HG03039 (cell line): ENCODE data around the gene STK33.

Source experiments
- ATAC-seq: cut with Tn5 transposase; IDR thresholded peaks from one replicate; pipeline ENCODE4 v1.9.1; 2021; ENCODE audit warnings: mild to moderate bottlenecking, moderate library complexity; ENCODE audit not compliant: unreplicated experiment

STK33 gene

DNA sequence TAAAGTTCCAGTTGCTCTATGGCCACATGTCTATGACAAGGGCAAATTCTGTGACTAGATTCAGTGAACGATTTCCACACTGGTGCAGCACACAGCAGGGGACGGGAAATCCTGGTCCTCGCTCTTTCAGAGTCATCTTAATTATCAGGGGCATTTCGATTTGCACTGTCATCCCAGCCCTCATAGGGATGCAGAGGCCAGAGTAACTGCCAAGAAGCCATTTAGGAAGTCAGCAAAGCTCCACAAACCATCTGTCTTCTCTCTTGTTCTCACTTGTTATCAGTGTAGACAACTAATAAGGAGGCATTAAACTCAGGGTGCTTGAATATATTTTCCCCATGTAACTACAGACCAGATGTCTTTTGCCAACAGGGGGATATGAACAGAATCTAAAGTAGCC lies 151.7 kb downstream of the STK33 start:
- ATAC-seq = no peak

DNA sequence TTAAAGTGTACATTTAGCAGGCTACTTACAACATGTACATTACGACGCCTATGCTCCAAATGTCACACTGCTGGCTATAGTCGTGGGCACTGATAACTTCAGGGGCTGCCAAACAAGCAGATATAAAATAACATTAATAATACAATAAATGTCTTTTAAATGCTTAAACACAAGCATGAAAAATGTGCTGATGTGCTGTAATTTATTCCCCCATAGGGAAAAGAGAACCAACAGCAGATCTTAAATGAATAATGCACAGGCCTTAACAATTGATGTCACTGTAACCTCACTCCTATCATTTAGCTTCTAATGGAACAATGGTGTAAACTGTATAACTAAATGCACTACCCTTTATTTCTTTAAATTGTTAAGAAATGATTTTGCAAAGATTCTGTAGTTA lies 153.4 kb downstream of the STK33 start:
- ATAC-seq = no peak

DNA sequence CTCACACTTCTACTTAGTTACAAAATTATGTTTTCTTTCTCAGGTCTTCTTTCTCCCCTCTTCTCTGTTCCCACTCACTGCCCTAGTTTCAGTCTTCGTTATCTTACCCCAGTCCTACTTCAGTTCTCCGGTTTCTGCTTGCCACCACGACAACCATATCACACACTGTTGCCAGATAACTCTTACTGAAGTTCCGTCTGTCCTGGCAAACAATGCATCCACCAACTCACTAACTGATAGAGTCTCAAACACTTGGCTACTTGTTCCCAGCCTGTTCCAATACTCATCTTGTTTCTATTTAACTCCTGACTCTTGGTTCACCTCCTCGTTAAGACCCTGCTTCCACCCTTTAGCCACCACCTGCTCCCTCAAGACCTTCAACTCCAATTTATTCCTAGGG lies 164.5 kb downstream of the STK33 start:
- ATAC-seq = no peak

DNA sequence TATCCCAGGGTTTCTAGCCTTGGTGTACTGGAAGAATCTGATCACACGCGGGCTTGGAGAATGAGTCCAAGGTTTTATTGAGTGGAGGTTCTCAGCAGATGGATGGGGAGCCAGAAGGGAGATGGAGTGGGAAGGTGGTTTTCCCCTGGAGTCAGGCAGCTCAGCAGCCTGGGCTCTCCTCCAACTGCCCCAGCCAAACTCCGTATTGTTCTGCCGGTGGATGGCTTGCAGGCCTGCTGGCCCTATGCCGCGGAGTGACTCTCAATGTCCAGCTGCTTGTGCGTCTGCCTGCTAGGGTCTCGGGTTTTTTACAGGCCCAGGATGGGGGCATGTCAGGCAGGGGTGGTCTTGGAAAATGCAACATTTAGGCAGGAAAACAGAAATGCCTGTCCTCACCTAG lies 168.0 kb downstream of the STK33 start:
- ATAC-seq = no peak

DNA sequence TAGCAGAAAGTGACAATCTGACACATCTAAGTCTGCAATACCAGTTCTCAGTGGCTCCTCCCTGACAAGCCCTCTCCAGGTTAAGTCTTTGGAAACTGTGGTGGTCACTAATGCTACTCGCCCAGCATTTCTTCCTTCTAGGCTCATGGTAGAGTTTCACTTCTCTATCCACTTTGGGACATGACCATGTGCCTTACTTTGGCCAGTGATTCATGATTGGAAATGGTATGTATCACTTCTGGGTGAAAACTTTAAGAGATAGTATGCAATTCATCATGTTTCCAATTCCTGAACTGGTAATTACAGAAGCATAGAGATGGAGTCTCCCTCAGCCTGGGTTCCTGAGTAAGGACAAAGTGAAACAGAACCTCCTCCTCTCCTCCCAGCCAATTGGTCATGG lies 178.8 kb downstream of the STK33 start:
- no peak for ATAC-seq

DNA sequence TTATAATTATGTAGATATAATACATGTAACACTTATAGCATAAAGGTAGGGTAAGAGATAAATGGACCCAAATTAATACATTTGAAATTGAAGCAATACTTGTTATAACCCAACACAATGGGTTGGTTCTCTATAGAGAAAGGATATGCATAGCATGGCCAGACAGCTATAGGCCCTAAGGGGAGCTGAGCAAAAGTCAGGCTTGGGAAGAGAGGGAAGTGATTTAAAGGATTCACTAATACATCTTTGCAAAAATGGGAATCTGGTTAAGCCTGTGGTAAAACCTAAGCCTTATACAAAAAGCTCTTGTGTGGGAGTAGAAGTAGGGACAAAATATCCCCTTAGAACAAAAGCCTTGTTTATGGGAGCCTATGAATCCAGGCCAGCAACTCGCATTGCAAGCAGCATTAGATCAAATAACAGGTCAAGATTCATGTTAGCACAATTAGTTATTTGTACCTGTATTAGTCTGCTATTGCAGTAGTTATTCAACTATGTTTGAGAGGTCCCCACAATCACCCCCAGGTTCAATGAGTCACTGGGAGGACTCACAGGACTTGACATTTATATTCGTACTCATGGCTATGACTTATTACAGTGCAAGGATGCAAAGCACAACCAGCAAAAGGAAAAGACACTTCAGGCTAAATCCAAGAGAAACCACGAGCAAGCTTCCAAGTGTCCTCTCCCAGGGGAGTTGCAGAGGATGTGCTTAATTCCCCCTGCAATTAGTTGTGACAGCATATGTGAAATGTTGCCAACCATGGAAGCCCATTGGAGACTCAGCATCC lies 185.7 kb downstream of the STK33 start:
- no peak for ATAC-seq

DNA sequence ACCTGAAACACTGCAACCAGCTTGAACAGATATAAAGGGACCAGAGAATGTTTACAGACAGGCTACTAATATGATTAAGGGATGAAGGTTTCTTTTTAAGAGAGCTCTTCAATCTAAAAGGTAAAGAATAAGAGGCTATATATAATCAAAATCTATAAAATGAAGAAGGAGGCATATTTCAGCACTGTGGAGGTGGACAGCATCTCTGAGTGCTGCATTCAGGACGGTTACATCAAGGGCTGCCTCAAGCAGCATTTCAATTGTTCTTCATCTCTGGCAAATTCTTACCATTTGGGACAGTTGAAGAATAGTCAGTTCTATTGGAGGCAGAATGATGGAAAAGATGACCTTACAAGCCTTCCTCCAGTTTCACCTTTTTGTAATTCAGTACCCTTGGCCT lies 190.7 kb downstream of the STK33 start:
- ATAC-seq = no peak

DNA sequence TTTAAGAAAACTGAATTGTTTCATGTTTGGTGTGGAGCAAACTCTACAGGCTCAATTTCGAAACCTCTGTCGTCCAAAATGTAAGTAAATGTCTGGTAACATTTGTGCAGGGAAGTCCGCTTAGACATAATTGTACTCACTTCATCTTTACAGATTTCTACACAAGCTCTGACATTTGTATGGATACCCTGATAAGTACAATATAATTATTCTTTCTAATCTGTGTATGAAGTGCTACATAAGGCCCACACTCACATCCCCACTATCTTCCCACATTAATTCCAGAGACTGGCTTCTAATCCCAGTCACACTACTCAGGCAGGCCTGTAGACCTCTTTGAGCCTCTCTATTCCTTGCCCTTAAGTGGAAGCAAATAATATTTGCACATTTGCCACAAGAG lies 201.1 kb downstream of the STK33 start:
- no peak for ATAC-seq

DNA sequence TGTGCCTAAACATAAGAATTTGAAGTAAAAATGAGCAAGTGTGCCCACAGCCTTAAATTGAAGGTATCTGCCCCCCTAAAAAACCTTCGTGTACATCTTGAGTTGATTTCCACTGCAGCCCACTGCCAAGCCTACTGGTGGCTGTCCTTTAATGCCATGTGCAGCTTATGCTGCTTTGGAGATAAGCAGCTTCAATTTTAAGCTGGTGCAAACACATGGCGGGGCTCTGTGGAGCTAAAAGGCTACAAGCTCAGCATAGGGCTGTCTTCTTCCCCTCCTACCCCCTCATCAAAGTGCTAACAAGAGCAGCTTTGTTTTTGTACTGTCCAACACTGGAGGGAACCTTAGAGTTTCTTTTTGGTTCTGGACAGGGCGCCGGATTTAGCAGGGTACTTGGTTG lies 201.9 kb downstream of the STK33 start:
- ATAC-seq = no peak

DNA sequence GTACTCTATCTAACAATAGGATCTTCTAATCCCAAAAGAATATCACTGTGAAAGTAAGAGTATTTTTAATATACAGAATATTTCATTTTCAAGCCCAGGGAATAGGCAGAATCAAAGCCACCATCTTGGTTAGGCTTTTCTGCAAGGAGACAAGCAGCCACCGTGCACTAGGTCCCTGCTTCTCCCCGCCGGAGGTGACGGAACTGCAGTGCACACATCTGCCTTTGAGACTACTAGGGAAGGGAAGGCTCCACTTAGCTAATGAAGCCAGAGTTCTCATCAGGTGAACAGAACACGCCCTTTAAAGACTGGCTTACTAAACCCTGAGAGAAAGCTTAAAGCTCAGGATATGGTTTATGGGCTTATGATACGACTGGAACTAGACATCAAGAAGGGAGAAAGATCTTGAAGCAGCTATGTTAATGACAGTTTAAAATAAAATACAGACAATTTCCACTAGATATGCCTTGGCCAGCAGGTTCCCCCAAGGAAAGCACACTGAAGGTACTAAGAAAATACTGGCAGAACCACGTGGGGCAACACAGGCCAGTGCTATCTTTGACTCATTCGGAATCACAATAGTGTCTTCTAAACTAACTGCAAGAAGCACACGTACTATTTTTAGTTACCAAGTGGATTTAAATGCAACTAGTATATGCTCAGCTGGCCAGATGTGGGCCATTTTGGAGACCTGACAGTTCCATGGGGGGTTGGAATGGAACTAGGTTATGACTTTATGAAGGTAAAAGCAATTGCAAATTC lies 203.0 kb downstream of the STK33 start:
- ATAC-seq = no peak

DNA sequence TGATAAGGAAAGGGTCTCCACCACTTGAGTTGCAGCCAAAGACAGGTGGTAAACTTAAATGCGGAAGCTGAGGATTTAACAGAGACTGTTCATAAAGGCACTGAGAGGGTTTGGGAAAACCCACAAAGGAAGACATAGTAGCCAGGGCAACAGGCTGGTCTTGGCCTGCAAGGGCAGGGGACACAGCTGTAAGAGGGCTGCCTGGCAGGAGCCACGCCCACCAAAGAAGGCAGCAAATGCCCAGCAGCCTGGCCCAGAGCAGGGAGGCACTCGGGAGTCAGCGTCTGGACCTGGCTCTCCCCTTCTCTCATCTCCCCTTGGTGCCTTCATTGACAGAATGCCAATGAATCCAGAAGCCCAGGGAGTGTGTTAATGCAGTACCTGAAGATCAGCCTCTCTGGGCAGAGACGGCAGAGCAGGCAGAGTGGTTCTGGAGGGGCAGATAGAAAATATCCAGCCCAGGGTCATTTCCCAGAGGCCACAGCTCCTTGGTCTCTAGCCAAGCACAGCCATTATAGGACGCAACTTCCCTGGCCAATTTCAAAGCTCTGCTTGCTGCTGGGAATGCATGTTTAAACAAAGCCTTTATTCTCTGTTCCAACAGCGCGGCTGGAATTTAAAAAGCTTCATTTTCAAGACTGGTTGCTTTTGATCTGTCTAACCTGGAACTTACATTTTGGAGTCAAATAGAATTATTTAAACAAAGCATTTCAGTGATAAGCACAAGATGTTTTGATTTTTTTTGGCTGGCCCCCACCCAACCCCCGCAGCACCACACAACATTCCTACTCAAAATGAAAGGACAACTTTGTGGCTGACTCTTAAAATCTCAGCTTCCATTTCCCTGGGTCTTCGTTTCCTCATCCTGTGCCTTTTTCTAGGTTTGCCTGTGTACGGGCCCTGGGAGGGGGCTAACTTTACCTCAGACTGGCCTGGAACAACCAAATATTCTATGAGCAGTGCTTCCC lies 204.7 kb downstream of the STK33 start:
- no peak for ATAC-seq

DNA sequence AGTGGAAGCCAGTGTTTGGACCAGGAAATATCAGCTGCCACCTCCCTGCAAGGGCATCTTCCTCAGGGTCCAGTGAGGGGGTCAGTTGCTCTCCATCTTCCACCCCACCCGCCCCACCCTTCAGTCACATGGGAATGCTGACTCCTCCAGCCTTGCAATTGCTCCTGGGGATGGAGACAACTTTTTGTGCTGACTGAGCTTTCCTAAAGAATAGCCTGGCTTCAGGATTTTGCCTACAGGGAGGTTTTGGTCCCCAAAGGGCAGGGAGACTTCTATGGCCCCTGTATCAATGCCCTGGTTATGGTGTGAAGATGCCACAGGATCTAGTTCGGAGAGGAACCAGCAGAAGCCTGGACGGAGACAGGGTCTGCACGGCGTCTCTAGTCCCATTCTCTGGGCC lies 206.3 kb downstream of the STK33 start:
- ATAC-seq = no peak

DNA sequence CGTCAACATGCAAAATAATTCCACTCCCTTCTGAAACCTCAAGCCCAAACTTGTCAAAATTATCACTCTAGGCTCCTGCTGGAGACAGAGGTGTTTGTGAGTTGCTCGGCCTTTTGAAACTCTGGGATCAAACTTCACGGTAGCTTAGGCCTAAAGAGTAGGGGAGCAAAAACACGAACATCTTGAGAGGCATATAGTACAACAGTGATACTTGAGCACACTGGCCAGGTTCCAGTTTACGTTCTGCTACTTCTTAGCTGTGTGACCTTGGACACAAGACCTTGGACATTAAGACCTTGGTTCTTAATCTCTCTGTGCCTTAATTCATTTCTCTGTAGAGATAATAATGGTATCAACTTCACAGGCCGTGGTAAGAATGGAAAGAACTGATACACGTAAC lies 206.9 kb downstream of the STK33 start:
- no peak for ATAC-seq

DNA sequence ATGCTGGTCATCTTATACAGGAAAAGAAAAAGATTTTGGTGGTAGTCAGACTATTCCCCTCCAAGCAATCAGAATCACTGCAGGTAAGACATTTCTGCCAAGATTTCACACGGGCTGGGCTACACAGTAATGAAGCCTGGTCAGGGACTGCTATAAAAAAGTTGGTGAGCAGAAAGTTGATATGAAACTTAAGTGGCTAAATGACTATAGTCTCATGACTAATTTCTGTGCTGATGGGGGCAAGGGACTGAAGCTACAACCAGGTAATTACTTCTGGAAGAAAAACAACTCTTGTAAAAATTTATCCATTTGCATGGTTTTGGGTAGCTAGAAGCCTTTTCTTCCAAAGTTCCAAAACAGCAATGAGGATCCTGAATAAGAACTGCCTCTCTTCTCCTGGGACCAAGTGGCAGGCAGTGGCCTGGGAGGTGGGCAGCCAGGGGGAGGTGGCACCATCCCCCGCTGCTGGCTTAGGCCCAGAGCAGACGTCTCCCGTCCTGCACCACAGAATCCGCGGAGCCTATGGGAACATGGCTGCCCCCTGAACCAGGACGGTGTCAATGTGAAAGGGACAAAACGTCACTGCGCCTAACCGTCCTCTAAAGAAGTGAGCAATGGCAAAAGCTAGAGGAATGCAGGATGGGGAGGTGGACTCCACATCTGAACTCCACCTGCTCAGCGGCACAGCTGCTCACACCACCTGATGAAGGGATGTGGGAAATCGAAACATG lies 207.7 kb downstream of the STK33 start:
- ATAC-seq = no peak

DNA sequence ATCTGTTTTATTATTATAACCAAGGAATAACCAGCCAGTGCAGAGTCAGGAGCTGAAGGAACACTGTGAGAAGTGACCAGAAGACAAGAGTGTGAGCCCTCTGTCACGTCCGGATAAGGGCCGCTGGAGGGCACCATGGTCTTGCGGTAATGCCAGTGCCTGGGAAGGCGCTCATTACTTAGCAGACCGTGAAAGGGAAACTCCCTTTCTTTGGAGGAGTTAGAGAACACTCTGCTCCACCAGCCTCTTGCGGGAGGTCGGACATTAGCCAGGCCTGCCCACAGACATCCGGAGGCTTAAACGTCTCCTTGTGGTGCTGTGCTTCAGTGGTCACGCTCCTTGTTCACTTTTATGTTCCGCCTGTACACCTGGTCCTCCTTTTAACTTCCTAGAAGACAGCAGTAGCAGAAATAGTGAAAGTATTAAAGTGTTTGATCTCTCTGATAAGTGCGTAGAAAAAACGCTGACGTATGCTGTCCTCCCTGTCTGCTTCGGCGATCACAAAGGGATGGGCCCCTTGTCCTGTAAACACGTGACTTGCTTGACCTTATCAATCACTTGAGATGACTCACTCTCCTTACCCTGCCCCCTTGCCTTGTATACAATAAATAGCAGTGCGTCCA lies 209.7 kb downstream of the STK33 start:
- ATAC-seq = no peak

DNA sequence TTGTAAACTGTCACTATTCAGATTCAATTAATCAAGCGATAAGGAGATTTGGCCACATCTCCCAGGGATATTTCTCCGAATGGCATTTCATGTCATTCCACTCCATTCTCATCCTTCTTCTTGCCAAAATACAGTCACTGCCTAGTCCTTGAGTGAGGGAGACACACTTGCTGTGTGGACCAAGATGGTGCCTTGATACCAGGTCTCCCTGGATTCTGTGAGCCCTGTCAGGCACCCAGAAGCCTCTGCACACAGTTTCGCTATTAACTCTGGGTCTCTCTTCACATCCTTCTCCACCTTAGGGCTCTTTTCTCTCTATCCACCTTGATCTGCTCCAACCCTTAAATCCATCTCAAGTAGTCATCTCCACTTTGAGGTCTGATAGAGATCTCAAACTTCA lies 210.4 kb downstream of the STK33 start:
- ATAC-seq = no peak

DNA sequence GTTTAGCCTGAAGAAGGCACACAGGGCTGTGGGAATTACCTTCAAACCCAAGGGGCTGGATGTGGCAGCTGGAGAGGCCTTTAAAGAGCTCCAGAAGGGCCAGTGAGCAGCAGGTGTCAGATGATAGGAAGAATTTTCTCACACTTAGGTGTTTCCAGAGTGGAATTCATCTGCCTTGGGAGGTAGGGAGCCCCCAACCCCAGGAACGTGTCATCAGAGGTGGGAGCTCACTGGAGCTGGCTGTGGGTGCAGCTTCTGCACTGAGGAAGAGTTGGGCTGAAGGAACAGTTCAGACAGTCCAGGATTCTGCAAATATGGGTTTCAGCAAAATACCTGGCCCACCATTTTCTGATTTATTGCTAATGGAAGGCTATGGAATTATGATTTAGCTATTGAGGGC lies 210.8 kb downstream of the STK33 start:
- ATAC-seq = no peak

DNA sequence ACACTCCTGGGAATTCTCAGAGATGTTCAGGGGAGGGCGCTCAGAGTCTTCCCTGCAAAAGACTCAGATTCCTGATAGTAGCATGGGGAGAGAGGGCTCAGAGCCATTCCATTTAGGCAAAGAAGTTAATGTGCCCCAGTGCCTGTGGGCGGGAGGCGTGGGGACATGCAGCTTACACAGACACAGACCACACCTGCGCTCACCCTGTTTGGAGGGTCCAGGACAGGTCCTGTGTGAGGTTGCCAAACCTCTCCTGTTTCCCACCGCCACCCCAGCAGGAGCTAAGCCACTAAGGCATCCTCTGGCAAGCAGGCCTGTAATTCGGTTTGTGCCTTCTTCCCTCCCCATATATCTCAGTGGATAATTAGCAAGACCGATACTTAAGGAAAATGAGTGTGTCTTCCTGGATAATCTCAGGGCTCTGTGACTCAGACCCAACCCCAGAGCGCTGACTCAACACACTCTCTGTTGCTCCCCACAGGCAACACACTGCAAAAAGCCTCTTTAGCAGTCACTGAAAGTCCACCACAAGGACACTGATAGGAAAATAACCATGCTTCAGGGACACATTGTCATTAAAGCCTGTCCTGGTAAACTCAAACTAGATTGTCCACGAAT lies 211.5 kb downstream of the STK33 start:
- no peak for ATAC-seq

DNA sequence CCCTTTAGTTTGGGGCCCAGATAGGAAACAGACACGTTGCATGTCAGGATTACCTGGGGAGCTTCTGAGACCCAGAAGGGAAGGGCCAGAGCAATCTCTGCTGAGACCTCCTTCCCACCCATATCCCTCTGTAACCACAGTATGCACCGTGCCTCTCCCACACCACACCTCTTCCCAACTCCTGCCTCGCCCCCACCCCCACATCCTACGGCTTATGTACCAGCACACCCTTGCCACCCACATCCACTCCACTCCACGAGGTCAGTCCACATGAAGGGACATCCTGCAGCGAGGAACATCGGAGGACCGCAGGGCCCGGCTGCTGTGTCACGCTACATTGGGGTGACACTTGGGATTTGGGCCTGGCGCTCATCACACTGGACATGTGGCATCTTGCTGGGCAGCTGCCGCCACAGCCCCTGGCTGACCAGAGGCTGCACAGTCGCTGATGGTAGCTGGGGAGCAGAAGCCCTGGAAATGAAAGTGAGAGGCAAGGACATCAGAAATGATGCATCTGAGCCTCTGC lies 212.1 kb downstream of the STK33 start:
- no peak for ATAC-seq

DNA sequence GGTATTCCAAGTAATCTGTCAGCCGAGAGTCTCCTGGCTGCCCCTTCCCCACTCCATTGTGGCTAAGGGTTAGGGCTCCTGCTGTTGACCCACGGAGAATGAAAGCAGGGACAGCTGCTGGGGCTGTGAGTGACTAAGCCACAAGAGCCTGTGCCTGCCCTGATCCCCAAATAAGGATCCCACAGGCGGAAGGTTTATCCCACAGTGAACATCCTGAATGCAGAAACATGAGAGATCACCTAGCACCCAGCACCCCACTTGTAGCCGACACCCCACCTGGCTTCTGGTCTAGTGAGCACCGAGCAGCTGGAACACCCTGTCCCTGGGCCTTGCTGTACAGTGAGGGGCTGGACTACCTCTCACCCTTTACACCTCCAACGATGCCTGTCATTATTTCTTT lies 212.7 kb downstream of the STK33 start:
- ATAC-seq = no peak
